Activated CD8-positive, alpha-beta memory T cell treated with anti-CD3 and anti-CD28 coated beads for 24 hours (primary cell): Measurements from ENCODE around the gene OPA3.

Source experiments
- DNase-seq: peaks from one replicate; pipeline ENCODE4 v3.0.0-alpha.2; 2020

The OPA3 gene

DNA sequence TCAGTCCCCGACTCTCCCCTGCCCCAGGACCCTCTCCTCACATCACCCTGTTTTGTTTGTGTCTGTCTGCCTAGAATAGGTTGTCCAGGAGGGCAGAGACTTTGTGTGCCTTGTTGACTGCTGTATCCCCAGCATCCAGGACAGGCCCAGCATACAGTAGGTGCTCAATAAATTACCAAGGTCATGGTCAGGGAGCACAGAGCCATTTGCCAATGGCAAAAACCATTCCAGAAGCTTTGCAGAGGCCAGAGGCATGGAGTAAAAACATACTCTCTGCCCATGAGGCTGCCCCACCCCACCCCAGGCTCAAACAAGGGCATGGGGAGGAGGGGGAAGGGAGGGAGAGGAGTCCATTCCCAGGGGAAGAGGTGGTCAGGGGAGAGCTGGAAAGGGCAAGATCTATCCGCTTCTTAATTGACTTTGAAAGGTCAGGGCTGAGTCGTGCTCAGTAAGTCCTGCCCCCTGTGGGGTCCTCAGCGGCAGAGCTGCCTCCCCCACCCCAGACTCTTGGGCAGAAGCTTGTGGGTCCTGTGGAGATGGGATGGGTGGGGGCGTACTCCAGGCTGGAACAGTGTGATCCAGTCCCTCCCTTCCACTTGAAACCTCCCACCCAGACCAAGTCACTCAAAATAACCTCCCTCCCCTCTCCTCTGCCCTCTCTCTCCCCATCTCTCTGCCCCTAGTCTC lies 13.0 kb upstream of the OPA3 start:
- DNase-seq, result no peak

DNA sequence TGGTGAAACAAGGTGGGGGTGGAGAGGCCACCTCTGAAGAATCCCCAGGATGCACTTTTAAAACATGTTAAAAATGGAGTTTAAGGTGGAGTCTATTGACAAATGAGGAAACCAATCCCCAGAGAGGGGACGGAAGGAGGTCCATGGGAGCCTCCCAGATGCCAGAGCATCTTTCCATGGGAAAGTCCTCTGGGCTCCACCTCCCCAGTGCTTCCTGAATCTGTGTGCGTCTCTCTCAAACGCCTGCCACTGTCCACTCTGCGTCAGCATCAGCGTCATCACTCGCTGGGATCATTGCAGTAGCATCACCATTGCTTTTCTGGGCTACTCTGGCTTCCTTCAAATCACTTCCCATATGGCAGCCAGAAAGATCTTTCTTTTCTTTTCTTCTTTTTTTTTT lies 11.2 kb upstream of the OPA3 start:
- no peak for DNase-seq

DNA sequence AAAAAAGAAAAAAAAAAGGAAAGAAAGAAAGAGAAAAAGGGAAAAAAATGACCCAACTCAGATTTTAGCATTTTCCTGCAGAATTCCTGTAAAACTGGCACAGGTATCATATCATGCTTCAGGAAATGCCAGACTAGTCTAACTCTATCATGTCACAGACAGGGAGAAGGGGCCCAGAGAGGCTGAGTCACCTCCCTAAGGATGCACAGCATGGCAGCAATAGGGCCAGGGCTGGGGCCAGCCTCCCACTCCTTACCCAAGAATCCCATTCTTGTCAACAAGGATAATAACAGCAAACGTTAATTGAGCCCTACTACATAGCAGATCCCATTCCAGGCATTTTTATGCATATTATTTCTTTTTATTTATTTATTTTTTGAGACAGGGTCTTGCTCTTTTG lies 8.9 kb upstream of the OPA3 start:
- DNase-seq, result no peak

DNA sequence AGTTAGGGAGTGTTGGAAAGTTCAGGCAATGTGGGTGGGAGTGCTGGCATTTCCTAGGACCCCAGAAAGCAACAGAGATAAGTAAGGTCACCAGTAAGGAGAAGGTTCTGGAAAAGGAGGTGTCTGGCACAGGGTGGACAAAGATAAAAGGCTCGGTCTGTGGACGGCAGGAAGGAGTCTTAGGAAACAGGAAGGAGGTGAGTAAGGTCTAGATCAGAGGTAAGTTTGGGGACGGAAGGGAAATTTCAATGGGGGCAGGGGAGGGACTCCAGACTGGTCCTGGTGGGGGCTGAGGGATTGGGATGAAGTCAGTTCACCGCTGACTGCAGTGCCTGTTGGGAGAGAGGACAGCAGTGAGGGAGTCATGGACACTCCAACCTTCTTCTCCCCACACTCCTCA lies 7.8 kb upstream of the OPA3 start:
- no peak for DNase-seq

DNA sequence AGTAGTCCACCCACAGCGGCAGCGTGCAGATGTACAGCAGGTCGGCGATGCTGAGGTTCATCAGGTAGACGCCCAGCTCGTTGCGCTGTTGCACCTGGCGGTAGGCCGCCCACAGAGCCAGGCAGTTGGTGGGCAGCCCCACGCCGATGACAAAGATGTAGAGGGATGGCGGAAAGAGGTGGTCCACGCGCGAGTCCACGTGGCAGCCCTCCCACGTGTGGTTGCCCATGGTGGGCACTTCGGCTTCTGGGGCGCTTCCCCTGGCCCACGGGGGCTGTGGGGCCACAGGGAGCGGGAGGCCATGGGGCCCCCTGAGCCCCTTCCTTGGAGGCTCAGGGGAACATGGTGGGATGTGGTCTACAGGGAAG lies 7.0 kb upstream of the OPA3 start:
- DNase-seq, result no peak

DNA sequence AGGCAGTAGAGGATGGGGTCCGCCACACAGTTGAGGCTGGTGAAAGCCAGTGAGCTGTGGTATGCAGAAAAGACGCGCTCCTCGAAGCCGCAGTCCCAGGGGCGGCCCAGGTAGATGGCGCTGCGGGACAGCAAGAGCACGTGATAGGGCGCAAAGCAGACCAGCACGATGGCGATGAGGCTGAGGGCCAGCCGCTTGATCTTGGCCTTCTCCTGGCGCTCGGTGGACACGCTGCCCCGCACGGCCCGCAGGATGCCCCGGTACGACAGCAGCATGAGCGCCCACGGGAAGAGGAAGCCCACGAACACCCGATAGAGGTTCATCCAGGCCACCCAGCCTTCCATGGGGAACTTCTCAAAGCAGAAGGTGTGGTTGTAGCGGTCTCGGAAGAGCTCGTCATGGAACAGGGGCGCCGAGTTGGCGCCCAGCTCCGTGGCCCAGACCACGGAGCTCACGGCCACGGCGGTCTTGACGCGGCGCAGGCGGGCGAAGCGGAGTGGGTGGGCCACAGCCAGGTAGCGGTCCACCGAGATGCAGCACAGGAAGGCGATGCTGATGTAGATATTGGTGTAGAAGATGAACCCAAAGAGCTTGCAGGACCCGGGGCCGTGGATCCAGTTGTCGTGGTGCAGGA lies 6.5 kb upstream of the OPA3 start:
- DNase-seq, result peak; percentile 70

DNA sequence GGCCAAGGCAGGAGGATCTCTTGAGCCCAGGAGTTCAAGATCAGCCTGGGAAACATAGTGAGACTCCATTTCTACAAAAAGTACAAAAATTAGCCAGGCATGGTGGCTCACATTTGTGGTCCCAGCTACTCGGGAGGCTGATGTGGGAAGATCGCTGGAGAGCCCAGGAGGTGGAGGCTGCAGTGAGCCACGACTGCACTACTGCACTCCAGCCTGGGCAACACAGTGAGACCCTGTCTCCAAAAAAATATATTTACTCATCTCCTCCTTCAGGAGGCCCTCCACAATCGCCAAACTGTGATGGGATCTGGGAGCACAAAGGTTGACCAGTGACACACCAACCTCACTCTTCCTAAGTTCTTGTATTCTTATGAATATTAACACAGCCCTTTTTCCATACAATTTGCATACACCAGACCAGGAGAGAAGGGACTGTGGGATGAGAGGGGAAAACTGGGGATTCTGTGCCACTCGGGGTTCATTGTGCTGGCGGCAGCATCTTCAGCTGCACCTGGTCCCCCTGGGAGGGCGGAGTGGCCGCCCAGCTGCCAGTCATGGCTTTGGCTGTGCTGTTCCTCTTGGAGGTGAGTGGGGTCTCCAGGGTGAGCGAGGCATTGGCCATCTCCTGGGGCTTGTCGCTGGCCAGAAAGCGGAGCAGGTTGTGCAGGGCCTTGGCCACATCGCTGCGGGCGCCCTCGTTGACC lies 5.8 kb upstream of the OPA3 start:
- no peak for DNase-seq

DNA sequence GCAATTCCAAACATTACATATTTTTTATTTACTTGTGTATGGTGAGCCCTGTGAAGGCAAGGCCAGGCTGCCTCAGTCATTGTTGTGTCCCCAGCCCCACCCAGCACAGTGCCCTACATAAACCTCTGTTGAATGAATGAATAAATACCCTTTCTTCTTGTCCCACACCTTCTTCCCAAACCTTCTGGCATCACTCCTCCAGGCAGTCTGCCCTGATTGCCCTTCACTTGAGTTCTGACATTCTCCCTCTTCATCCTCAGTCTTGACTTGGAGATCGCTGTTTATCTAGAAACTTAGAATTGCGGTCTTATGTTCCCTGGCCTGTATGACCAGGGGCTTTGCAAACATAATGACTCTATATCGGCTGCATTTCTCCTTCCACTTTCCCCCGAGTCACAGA lies 5.2 kb upstream of the OPA3 start:
- DNase-seq, result no peak

DNA sequence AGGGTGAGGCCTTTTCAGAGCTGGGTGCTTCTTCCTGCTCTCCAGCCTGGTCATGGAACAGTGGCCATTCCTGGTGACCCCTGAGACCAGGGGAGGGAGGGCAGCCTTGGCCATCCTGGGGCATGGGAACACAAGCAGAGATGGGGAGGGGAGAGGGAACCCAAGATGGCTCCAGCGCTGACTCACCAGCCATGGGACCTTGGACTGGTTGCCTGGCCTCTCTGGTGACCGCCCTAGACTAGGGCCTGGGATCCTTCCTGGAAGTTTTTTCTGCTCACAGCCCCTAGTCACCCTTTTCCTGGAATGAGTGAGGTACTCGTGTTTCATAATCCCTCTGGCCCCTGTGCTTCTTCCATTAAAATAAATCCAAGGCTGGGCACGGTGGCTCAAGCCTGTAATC lies 3.3 kb upstream of the OPA3 start:
- no peak for DNase-seq

DNA sequence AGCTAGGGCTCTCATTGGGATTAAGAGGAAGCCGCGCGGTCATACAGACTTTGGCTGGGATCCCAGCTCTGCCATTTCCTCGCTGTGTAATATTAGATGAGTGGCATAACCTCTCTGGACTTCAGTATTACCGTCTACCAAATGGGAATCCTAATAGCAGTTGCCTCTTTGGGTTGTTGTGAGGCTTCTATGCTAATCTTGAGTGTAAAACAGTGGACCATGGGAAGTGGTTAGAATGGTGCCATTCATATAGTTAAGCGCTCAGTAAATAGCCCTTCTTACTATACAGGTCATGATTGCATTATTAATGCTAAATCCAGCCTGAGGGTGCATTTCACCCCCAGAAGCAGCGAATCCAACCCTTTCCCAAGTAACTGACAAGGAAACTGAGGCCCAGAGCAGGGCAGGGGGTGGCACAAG lies 566 bp upstream of the OPA3 start:
- DNase-seq, result no peak

DNA sequence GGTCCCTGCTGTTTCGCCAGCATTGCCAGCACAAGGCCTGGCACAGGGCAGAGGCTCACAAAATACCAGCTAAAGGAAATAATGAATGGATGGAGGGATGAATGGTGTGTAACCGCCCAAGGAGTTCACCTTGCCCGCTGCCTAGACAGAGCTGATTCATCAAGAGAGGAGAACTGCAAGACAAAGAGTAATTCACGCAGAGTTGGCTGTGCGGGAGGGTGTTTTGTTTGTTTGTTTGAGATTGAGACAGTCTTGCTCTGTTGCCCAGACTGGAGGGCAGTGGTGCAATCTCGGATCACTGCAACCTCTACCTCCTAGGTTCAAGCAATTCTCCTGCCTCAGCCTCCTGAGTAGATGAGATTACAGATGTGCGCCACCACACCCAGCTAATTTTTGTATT lies 3.0 kb downstream of the OPA3 start:
- no peak for DNase-seq

DNA sequence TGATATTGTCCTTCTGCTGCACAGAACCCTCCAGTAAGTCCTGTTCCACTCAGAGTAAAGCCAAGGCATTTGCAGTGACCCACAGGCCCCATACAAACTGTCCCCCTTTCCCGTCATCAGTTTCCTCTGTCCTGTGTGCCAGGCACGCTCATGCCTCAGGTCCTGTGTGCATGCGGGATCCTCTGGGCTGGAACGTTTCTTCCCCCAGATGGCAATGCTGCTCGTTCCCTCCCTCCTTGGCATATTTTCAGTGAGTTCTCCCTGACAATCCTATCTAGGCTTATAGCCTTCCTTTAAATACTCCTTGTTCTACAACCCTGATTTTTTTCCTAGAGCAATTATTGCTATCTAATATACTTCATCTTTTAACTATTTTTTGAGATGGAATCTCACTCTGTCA lies 5.7 kb downstream of the OPA3 start:
- no peak for DNase-seq

DNA sequence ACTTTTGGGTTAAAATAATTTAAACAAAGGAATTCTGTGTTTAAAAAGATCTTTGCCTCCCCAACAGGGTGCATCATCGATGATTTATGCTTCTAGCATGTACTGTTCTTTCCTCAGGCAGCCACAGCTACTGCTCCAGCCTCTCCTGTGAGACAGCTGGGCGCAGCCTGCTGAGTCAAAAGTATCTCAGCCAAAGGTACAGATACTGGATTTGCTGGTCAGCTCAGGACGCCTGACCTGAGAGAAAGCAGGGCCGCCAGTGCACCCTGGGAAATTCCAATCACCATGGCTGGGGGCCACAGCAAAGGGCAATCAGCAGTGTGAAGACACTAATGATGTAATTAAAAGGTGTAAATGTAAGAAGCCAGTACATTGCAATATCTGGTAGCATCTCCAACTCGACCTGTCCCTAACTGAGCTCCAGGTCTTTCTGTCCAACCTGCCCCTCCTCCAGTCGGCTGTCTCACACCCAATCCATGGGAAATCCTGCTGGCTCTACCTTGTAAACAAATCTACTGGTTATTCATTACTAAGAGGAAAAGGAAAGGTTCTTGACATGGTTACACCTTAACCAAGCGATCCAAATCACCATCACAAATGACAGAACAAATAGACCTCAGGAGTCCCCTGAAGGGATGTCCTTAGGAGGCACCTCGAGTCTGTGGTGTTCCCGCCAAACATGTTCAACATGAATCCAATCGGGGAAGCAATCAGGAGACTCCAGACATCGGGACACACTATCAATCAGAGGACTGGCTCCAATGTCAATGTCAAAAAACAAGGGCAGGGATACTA lies 7.3 kb downstream of the OPA3 start:
- no peak for DNase-seq

DNA sequence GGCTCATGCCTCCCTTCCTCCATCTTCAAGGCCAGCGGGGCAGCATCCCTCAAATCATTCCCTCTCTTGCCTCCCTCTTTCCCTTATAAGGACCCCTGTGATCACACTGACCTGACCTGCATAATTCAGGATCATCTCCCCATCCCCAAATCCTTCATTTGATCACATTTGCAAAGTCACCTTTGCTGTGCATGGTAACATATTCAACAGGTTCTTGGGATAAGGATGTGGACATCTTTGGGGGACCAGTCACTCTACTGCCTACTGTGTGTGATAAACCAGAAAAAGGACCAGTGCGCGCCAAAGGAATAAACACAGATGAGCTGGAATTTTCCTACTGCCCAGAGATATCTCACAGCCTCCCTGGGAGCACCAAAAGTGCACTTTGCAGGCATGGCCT lies 7.9 kb downstream of the OPA3 start:
- DNase-seq, result no peak

DNA sequence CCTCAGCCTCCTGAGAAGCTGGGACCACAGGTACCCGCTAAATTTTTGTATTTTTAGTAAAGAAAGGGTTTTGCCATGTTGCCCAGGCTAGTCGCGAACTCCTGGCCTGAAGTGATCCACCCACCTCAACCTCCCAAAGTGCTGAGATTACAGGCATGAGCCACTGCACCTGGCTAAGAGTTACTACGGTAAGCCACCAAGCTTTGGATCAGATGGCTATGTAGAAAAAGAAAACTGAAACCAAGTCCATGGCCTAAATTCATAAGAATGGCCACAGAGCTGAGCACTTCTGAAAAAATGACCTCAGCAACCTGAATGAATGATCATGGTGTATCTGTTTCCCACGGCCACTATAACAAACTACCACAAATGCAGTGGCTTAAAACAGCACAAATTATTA lies 9.4 kb downstream of the OPA3 start:
- no peak for DNase-seq

DNA sequence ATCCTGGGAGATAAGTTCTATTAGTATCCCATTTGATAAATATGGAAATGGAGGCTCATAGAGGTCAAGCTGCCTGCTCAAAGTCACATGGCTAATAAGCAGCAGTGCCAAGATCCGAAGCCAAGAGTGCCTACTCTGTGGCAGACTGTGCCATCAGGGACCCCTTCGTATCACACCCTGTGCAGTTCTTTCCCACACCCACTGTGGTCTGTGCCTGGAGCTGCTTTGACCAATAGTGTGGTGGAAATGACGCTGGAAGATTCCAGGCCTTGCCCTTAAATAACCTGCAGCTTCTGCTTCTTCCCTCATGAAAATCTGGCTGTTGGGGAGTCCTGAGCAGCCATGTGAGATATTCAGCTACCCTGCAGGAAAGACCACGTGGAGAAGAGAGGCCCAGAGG lies 10.1 kb downstream of the OPA3 start:
- no peak for DNase-seq

DNA sequence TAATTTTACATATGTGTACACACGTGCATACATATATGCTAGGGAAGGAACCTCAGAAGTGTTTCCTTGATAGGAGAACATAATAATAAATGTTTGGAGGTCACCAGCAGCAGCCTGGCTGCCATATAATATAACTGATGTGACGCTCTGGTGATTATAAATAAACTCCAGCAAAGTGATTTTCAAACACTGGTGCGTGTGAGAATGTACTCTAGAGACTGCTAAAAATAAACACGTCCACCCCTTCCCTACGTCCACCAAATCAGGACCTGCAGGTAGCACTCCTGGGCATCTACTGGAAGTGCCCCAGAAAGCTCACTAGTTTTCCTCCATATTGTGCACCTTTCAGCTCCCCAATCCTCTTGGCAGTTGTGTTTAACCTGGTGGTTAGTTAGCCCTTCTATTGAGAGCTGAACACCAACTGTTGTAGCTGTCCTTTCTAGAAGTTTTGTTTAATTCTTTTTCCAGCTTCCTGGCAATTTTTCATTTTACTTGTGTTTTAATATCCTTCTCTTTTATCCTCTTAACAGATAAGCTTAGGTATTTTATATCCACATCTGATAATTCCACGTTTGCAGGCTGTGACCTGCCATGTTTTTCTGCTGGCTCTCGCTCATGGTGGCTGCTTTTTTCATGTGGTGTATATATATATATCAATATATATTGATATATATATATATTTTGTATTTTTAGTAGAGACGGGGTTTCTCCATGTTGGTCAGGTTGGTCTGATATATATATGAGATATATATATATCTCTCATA lies 13.0 kb downstream of the OPA3 start:
- no peak for DNase-seq

DNA sequence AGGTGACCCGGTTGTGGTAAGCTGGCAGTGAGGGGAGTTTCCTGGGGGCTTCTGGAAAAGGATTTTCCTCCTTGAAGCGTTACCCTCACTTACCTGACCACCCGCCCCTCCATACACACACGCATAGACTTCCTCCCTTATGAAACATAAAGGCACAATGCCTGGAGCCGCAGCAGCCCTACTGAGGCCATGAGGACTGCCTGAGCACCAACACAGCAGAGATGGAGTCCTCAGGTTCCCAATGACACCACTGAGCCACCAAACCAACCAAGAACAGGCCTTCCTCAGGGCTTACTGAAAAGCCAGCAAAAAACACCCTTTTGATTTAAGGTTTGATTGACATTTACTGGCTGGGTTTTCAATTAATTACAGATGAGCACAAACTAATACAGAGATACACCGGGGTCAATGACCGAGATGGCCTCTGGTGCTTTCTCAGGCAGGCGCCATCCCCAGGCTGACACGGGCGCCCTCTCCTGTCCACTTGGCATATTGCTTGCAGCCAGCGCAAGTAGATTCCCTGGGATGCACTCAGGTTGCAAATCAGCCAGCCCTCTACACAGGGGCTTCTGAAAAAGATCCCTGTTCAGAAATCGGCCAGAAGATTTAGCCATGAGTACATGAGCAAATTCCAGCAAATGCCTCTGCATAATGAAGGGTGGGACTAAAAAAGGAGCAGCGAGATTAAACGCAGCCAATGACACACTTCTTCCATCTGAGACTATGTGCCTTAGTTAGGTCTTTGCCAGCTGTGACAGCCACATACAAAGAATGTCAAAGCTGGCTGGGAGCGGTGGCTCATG lies 14.8 kb downstream of the OPA3 start:
- DNase-seq, result peak; percentile 82

DNA sequence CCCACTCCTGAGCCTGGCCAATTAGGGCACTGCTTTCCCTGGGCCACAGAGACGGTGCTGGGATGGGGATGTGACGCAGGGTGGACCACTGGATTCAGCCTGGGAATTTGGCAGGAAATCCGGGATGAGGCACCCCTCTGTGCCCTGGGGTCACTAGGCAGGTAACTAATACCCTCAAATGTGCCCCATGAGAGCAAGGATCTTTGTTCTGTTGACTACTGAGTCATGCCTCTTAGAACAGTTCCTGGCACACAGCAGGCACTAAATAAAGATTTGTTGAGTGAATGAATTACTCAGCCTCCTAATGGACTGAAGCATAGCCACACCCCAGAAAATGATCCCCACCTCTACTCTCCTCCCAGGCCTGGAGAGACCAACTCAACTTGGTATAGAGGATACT lies 15.9 kb downstream of the OPA3 start:
- no peak for DNase-seq

DNA sequence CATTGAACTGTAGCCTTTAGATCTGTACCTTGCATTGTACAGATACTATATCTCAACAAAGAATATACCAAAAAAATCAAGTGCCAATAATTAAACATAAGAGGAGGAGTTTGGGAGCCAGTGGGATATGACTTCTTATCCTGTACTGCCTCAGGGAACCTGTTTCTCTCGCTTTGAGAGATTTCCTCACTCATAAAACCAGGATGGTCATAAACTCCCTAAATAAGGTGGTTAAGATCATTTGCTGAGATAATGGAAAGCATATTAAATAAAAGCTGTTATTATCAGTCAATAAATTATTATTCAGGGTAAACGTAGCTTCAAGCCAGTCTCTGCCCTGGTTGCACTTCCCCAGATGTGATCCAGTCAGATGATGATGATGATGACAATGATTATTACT lies 17.0 kb downstream of the OPA3 start:
- no peak for DNase-seq

DNA sequence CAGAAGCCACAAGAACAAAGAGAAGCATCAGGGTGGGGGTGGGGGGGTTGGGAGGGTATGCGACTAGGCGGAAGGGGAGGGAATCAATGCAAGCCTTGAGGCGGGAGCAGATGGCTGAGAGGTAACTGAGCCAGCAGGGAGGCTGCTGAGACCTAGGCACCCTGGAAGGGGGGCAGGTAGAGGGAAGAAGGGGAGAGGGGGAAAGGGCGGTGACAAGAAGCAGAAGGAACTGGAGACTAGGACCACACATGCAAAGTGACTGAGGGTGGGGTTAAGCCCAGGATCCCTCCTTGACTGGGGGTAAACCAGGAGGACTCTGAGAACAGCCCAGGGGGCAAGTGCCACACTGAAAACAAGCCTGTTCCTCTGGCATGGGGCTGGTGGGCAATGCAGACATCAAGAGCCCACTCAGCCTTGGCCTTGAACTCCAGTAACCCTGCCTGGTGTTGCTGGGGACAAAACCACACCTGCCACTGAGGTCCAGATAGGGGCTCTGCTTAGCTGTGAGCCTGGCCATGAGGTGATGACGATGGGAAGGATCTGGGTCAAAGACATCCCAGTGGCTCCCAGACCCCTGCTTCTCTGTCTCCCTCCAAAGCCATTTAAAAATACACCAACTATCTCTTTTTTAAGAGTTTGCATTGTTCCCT lies 20.3 kb downstream of the OPA3 start:
- no peak for DNase-seq

DNA sequence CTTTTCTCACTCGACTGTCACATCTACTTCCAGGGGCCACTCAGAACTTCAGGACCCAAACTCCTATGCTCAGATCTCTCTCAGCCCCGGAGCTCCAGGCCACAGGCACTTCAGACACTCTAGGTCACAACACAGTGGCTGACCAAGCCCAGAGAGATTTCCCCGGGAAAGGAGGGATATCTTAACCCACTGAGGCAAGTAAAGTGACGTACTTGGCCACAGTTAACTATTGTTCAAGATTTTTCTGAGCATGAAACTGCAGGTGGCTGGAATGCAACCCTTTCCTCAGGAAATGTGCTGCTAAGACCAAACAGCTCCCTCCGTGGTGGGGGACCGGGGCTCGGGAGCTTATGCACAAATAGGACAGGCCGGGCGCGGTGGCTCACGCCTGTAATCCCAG lies 23.9 kb downstream of the OPA3 start:
- DNase-seq, result no peak
